ENCODE data around the gene KCNQ5.

KCNQ5 gene

GRCh38 chr6:73129653-73130443, 508.0 kb downstream of the KCNQ5 start (continued):
- TF ChIP-seq PRDM6 (tag by site-specific recombination; IDR thresholded peaks at IDR 0.05) (peak; percentile 71), FEZF1 (tag by site-specific recombination; IDR thresholded peaks at IDR 0.05) (peak; percentile 40; the same call in 1 of the 2 replicates), MZF1 (tag by site-specific recombination; IDR thresholded peaks at IDR 0.05; ENCODE audit: borderline replicate concordance) (no peak), ZNF146 (tag by site-specific recombination; IDR thresholded peaks at IDR 0.05) (no peak), ZBTB48 (tag by site-specific recombination; IDR thresholded peaks at IDR 0.05) (no peak), HOXD13 (CRISPR knock-in tag; IDR thresholded peaks at IDR 0.05; ENCODE audit: borderline replicate concordance) (no peak), ZNF37A (tag by site-specific recombination; IDR thresholded peaks at IDR 0.05) (no peak), BCL6B (tag by site-specific recombination; IDR thresholded peaks at IDR 0.05) (no peak), ZNF610 (tag by site-specific recombination; IDR thresholded peaks at IDR 0.05; ENCODE audit: borderline replicate concordance) (no peak), EGR2 (tag by site-specific recombination; IDR thresholded peaks at IDR 0.05; ENCODE audit: low read depth) (no peak), ZNF423 (tag by site-specific recombination; IDR thresholded peaks at IDR 0.05) (peak; percentile 28; the same call in 1 of the 2 replicates), ZNF785 (tag by site-specific recombination; IDR thresholded peaks at IDR 0.05) (no peak), ZNF639 (tag by site-specific recombination; IDR thresholded peaks at IDR 0.05) (no peak), ZNF776 (tag by site-specific recombination; IDR thresholded peaks at IDR 0.05; ENCODE audit: borderline replicate concordance) (no peak), OVOL3 (tag by site-specific recombination; IDR thresholded peaks at IDR 0.05) (no peak), HOXA7 (CRISPR knock-in tag; IDR thresholded peaks at IDR 0.05; ENCODE audit: borderline replicate concordance) (no peak), ZBTB49 (tag by site-specific recombination; IDR thresholded peaks at IDR 0.05; ENCODE audit: low read depth) (no peak), ZNF174 (tag by site-specific recombination; IDR thresholded peaks at IDR 0.05) (no peak), ZBTB7A (tag by site-specific recombination; IDR thresholded peaks at IDR 0.05; ENCODE audit: low read depth) (no peak), ZNF10 (tag by site-specific recombination; IDR thresholded peaks at IDR 0.05) (no peak), ZNF629 (tag by site-specific recombination; IDR thresholded peaks at IDR 0.05) (no peak), MEIS1 (CRISPR knock-in tag; IDR thresholded peaks at IDR 0.05; ENCODE audit: borderline replicate concordance) (no peak), ELK4 (IDR thresholded peaks at IDR 0.05; ENCODE audit: borderline replicate concordance, low read depth, low read length) (no peak), ZNF558 (tag by site-specific recombination; IDR thresholded peaks at IDR 0.05) (no peak)

Measured in HEK293 (cell line).